ENCODE results near the gene POU2AF3.

Gene POU2AF3

GRCh38 chr11:111336582-111337256 is 38.4 kb downstream of the POU2AF3 start:
- no peaks in the 10 kb centered on the region for H3K79me1 ChIP-seq (replicated peaks; ENCODE audit: low read length, poor library complexity, severe bottlenecking)
- H3K4me2 ChIP-seq (ENCODE audit: low read length, poor library complexity, severe bottlenecking) = no peak overlapping the region
- no peak overlapping the region for H3K9ac ChIP-seq (ENCODE audit: low read length)
- no peaks in the 10 kb centered on the region for H3K9me3 ChIP-seq (ENCODE audit: control insufficient read depth, low read length)
- no peak overlapping the region for H2BK15ac ChIP-seq (ENCODE audit: low read depth, poor library complexity, severe bottlenecking)
- H3K4ac ChIP-seq (ENCODE audit: low read depth in 1 of 2, low read length in 2 of 2) = no peak overlapping the region
- no peak overlapping the region for H3K14ac ChIP-seq (ENCODE audit: low read length in 2 of 2)
- H4K91ac ChIP-seq (ENCODE audit: low read length) = no peak overlapping the region
- H3K4me1 ChIP-seq (ENCODE audit: control insufficient read depth, insufficient read depth, low read depth, low read length) = peaks cover 2% of the 10 kb centered on the region
- H4K8ac ChIP-seq (ENCODE audit: low read length) = no peak overlapping the region
- no peaks in the 10 kb centered on the region for H3K36me3 ChIP-seq (ENCODE audit: control insufficient read depth in 1 of 2, insufficient read depth in 2 of 2, low read depth in 1 of 2, low read length in 2 of 2)
- peak; percentile 6 for DNase-seq
- H3K18ac ChIP-seq (ENCODE audit: low read depth in 1 of 2, low read length in 2 of 2) = no peak overlapping the region
- no peak overlapping the region for H2BK12ac ChIP-seq (ENCODE audit: low read length in 2 of 2)
- H3K27ac ChIP-seq (ENCODE audit: low read length, poor library complexity, severe bottlenecking) = no peak overlapping the region
- H2BK5ac ChIP-seq (ENCODE audit: low read depth, low read length, poor library complexity, severe bottlenecking) = no peak overlapping the region
- 77% methylated on average over 2 of the region's 2 CpGs for WGBS
- no peak overlapping the region for H2BK120ac ChIP-seq (ENCODE audit: low read depth, low read length)
- no peak overlapping the region for H3K4me3 ChIP-seq (ENCODE audit: insufficient read depth in 1 of 2, low read depth in 1 of 2, low read length in 2 of 2)
- peaks cover 0 to 7% of the 10 kb centered on the region in 2 experiments for H3K27me3 ChIP-seq (ENCODE audit: control insufficient read depth in 1 of 2, insufficient read depth in 1 of 2, low read length in 2 of 2)
- no peak overlapping the region for H2AK5ac ChIP-seq (ENCODE audit: low read length, severe bottlenecking)
- H2AFZ ChIP-seq (ENCODE audit: low read depth, low read length) = no peak overlapping the region
- peak overlapping the region in 1 of 2 experiments; percentile 69 for H3K23ac ChIP-seq (ENCODE audit: low read length in 2 of 2)

GRCh38 chr11:111339758-111340388 is 41.5 kb downstream of the POU2AF3 start:
- no peak overlapping the region for H3K4ac ChIP-seq (ENCODE audit: low read depth in 1 of 2, low read length in 2 of 2)
- no peak overlapping the region for H2BK15ac ChIP-seq (ENCODE audit: low read depth, poor library complexity, severe bottlenecking)
- no peak overlapping the region for H4K91ac ChIP-seq (ENCODE audit: low read length)
- H3K79me1 ChIP-seq (replicated peaks; ENCODE audit: low read length, poor library complexity, severe bottlenecking) = no peaks in the 10 kb centered on the region
- H3K27ac ChIP-seq (ENCODE audit: low read length, poor library complexity, severe bottlenecking) = no peak overlapping the region
- no peak overlapping the region for H3K14ac ChIP-seq (ENCODE audit: low read length in 2 of 2)
- H2BK12ac ChIP-seq (ENCODE audit: low read length in 2 of 2) = no peak overlapping the region
- no peak for DNase-seq
- no peak overlapping the region for H3K4me2 ChIP-seq (ENCODE audit: low read length, poor library complexity, severe bottlenecking)
- H3K36me3 ChIP-seq (ENCODE audit: control insufficient read depth in 1 of 2, insufficient read depth in 2 of 2, low read depth in 1 of 2, low read length in 2 of 2) = no peaks in the 10 kb centered on the region
- no peak overlapping the region for H2AFZ ChIP-seq (ENCODE audit: low read depth, low read length)
- H3K4me3 ChIP-seq (ENCODE audit: insufficient read depth in 1 of 2, low read depth in 1 of 2, low read length in 2 of 2) = no peak overlapping the region
- no peak overlapping the region for H3K23ac ChIP-seq (ENCODE audit: low read length in 2 of 2)
- no peak overlapping the region for H4K8ac ChIP-seq (ENCODE audit: low read length)
- H3K27me3 ChIP-seq (ENCODE audit: control insufficient read depth in 1 of 2, insufficient read depth in 1 of 2, low read length in 2 of 2) = peaks cover 0 to 7% of the 10 kb centered on the region in 2 experiments
- no peak overlapping the region for H2BK120ac ChIP-seq (ENCODE audit: low read depth, low read length)
- H2AK5ac ChIP-seq (ENCODE audit: low read length, severe bottlenecking) = no peak overlapping the region
- no peak overlapping the region for H2BK5ac ChIP-seq (ENCODE audit: low read depth, low read length, poor library complexity, severe bottlenecking)
- H3K4me1 ChIP-seq (ENCODE audit: control insufficient read depth, insufficient read depth, low read depth, low read length) = no peaks in the 10 kb centered on the region
- no peak overlapping the region for H3K18ac ChIP-seq (ENCODE audit: low read depth in 1 of 2, low read length in 2 of 2)
- H3K9me3 ChIP-seq (ENCODE audit: control insufficient read depth, low read length) = no peaks in the 10 kb centered on the region
- H3K9ac ChIP-seq (ENCODE audit: low read length) = no peak overlapping the region

- Histone ChIP-seq H2BK12ac (ENCODE audit: low read length in 2 of 2) (no peak overlapping the region), H3K36me3 (ENCODE audit: control insufficient read depth in 1 of 2, insufficient read depth in 2 of 2, low read depth in 1 of 2, low read length in 2 of 2) (no peaks in the 10 kb centered on the region), H3K79me1 (replicated peaks; ENCODE audit: low read length, poor library complexity, severe bottlenecking) (no peaks in the 10 kb centered on the region), H3K9me3 (ENCODE audit: control insufficient read depth, low read length) (no peaks in the 10 kb centered on the region), H2AK5ac (ENCODE audit: low read length, severe bottlenecking) (no peak overlapping the region), H3K27ac (ENCODE audit: low read length, poor library complexity, severe bottlenecking) (no peak overlapping the region), H3K14ac (ENCODE audit: low read length in 2 of 2) (no peak overlapping the region), H3K18ac (ENCODE audit: low read depth in 1 of 2, low read length in 2 of 2) (no peak overlapping the region), H2BK5ac (ENCODE audit: low read depth, low read length, poor library complexity, severe bottlenecking) (no peak overlapping the region), H2AFZ (ENCODE audit: low read depth, low read length) (no peak overlapping the region), H3K4me3 (ENCODE audit: insufficient read depth in 1 of 2, low read depth in 1 of 2, low read length in 2 of 2) (no peak overlapping the region), H2BK15ac (ENCODE audit: low read depth, poor library complexity, severe bottlenecking) (no peak overlapping the region), H3K4me2 (ENCODE audit: low read length, poor library complexity, severe bottlenecking) (no peak overlapping the region), H4K91ac (ENCODE audit: low read length) (no peak overlapping the region), H4K8ac (ENCODE audit: low read length) (no peak overlapping the region), H3K4ac (ENCODE audit: low read depth in 1 of 2, low read length in 2 of 2) (no peak overlapping the region), H3K27me3 (ENCODE audit: control insufficient read depth in 1 of 2, insufficient read depth in 1 of 2, low read length in 2 of 2) (no peaks in the 10 kb centered on the region), H3K23ac (ENCODE audit: low read length in 2 of 2) (no peak overlapping the region), H3K4me1 (ENCODE audit: control insufficient read depth, insufficient read depth, low read depth, low read length) (no peaks in the 10 kb centered on the region), H3K9ac (ENCODE audit: low read length) (no peak overlapping the region), H2BK120ac (ENCODE audit: low read depth, low read length) (no peak overlapping the region)
- no peak for DNase-seq
- WGBS = 96% methylated on average over 2 of the region's 3 CpGs
Measured at GRCh38 chr11:111342329-111342728, 44.0 kb downstream of the POU2AF3 start.

GRCh38 chr11:111344032-111344431 is 45.7 kb downstream of the POU2AF3 start:
- no peaks in the 10 kb centered on the region for H3K27me3 ChIP-seq (ENCODE audit: control insufficient read depth in 1 of 2, insufficient read depth in 1 of 2, low read length in 2 of 2)
- no peaks in the 10 kb centered on the region for H3K79me1 ChIP-seq (replicated peaks; ENCODE audit: low read length, poor library complexity, severe bottlenecking)
- H3K27ac ChIP-seq (ENCODE audit: low read length, poor library complexity, severe bottlenecking) = no peak overlapping the region
- no peak overlapping the region for H2BK12ac ChIP-seq (ENCODE audit: low read length in 2 of 2)
- H3K4me3 ChIP-seq (ENCODE audit: insufficient read depth in 1 of 2, low read depth in 1 of 2, low read length in 2 of 2) = no peak overlapping the region
- H2BK120ac ChIP-seq (ENCODE audit: low read depth, low read length) = no peak overlapping the region
- no peak overlapping the region for H3K18ac ChIP-seq (ENCODE audit: low read depth in 1 of 2, low read length in 2 of 2)
- H3K4me1 ChIP-seq (ENCODE audit: control insufficient read depth, insufficient read depth, low read depth, low read length) = no peaks in the 10 kb centered on the region
- peak; percentile 33 for DNase-seq
- no peaks in the 10 kb centered on the region for H3K9me3 ChIP-seq (ENCODE audit: control insufficient read depth, low read length)
- no peak overlapping the region for H2AFZ ChIP-seq (ENCODE audit: low read depth, low read length)
- H2AK5ac ChIP-seq (ENCODE audit: low read length, severe bottlenecking) = no peak overlapping the region
- peak overlapping the region; percentile 20 for H3K9ac ChIP-seq (ENCODE audit: low read length)
- H3K23ac ChIP-seq (ENCODE audit: low read length in 2 of 2) = no peak overlapping the region
- no peak overlapping the region for H3K4me2 ChIP-seq (ENCODE audit: low read length, poor library complexity, severe bottlenecking)
- no peak overlapping the region for H2BK5ac ChIP-seq (ENCODE audit: low read depth, low read length, poor library complexity, severe bottlenecking)
- H3K4ac ChIP-seq (ENCODE audit: low read depth in 1 of 2, low read length in 2 of 2) = no peak overlapping the region
- no peak overlapping the region for H2BK15ac ChIP-seq (ENCODE audit: low read depth, poor library complexity, severe bottlenecking)
- H4K8ac ChIP-seq (ENCODE audit: low read length) = no peak overlapping the region
- H3K14ac ChIP-seq (ENCODE audit: low read length in 2 of 2) = no peak overlapping the region
- H4K91ac ChIP-seq (ENCODE audit: low read length) = no peak overlapping the region
- H3K36me3 ChIP-seq (ENCODE audit: control insufficient read depth in 1 of 2, insufficient read depth in 2 of 2, low read depth in 1 of 2, low read length in 2 of 2) = no peaks in the 10 kb centered on the region
- WGBS = 55% methylated on average over 3 of the region's 3 CpGs

Measured in mesenchymal stem cell (in vitro differentiated cells and primary cell).